ENCODE results near the gene PNKP.

PNKP gene

GRCh38 chr19:49866933-49867782, at the start of gene PNKP:
Gene PNKP (minus strand): TSS chr19:49867576. CDS start chr19:49867204, 372 bp downstream.
- Mint-ChIP-seq H3K9me3 (no peaks in the 10 kb centered on the region), H3K36me3 (ENCODE audit: low read depth) (peaks cover 23% of the 10 kb centered on the region), H3K27ac (peak within 1 kb of the TSS; percentile 96), H3K4me3 (peak within 1 kb of the TSS; percentile 91), H3K27me3 (no peaks in the 10 kb centered on the region), H3K4me1 (peaks cover 42% of the 10 kb centered on the region)
- peak; percentile 52 for ATAC-seq
- DNase-seq: peak; percentile 84

- Mint-ChIP-seq H3K4me1 (peaks cover 67% of the 10 kb centered on the region), H3K9me3 (no peaks in the 10 kb centered on the region), H3K27me3 (no peaks in the 10 kb centered on the region), H3K4me3 (no peak overlapping the region), H3K36me3 (ENCODE audit: low read depth) (peaks cover 64% of the 10 kb centered on the region), H3K27ac (peak overlapping the region; percentile 75)
- no peak for ATAC-seq
- DNase-seq: no peak
These were observed 47.9 kb upstream of the PNKP start for GRCh38 chr19:49915271-49915670.

- DNase-seq (no peak), ATAC-seq (no peak)
- peaks cover 69% of the 10 kb centered on the region for H3K4me1 Mint-ChIP-seq
- no peak overlapping the region for H3K4me3 Mint-ChIP-seq
- H3K9me3 Mint-ChIP-seq: no peaks in the 10 kb centered on the region
- H3K27me3 Mint-ChIP-seq: no peaks in the 10 kb centered on the region
- H3K36me3 Mint-ChIP-seq (ENCODE audit: low read depth): peaks cover 72% of the 10 kb centered on the region
- H3K27ac Mint-ChIP-seq: peak overlapping the region; percentile 72
These were observed 46.3 kb upstream of the PNKP start for GRCh38 chr19:49913720-49914119.

- Mint-ChIP-seq H3K36me3 (ENCODE audit: low read depth) (peaks cover 72% of the 10 kb centered on the region), H3K4me3 (no peak overlapping the region)
These were observed 45.7 kb upstream of the PNKP start for GRCh38 chr19:49912965-49913685.

GRCh38 chr19:49911381-49912145, 44.2 kb upstream of the PNKP start:
- H3K4me1 Mint-ChIP-seq: peaks cover 71% of the 10 kb centered on the region
- H3K4me3 Mint-ChIP-seq: peak overlapping the region; percentile 48
- H3K27ac Mint-ChIP-seq: peak overlapping the region; percentile 87
- DNase-seq (peak; percentile 39), ATAC-seq (peak; percentile 75)
- peaks cover 71% of the 10 kb centered on the region for H3K36me3 Mint-ChIP-seq (ENCODE audit: low read depth)
- H3K27me3 Mint-ChIP-seq: no peaks in the 10 kb centered on the region
- H3K9me3 Mint-ChIP-seq: no peaks in the 10 kb centered on the region

More at GRCh38 chr19:49912965-49913685, 45.7 kb upstream of the PNKP start:
- peak overlapping the region; percentile 72 for H3K27ac Mint-ChIP-seq
- no peak for DNase-seq
- no peaks in the 10 kb centered on the region for H3K9me3 Mint-ChIP-seq
- no peaks in the 10 kb centered on the region for H3K27me3 Mint-ChIP-seq
- no peak for ATAC-seq
- H3K4me1 Mint-ChIP-seq: peaks cover 70% of the 10 kb centered on the region

GRCh38 chr19:49910179-49910578, 42.8 kb upstream of the PNKP start:
- DNase-seq (no peak), ATAC-seq (no peak)
- Mint-ChIP-seq H3K27me3 (no peaks in the 10 kb centered on the region), H3K9me3 (no peaks in the 10 kb centered on the region), H3K36me3 (ENCODE audit: low read depth) (peaks cover 72% of the 10 kb centered on the region), H3K4me1 (peaks cover 71% of the 10 kb centered on the region), H3K4me3 (no peak overlapping the region), H3K27ac (no peak overlapping the region)

GRCh38 chr19:49908480-49909420, 41.4 kb upstream of the PNKP start:
- ATAC-seq: no peak
- no peak overlapping the region for H3K27ac Mint-ChIP-seq
- H3K4me3 Mint-ChIP-seq: no peak overlapping the region
- no peaks in the 10 kb centered on the region for H3K9me3 Mint-ChIP-seq
- peaks cover 69% of the 10 kb centered on the region for H3K4me1 Mint-ChIP-seq
- no peak for DNase-seq
- peaks cover 60% of the 10 kb centered on the region for H3K36me3 Mint-ChIP-seq (ENCODE audit: low read depth)
- H3K27me3 Mint-ChIP-seq: no peaks in the 10 kb centered on the region

GRCh38 chr19:49907745-49908446, 40.5 kb upstream of the PNKP start:
- Mint-ChIP-seq H3K9me3 (no peaks in the 10 kb centered on the region), H3K27ac (peak overlapping the region; percentile 43), H3K36me3 (ENCODE audit: low read depth) (peaks cover 52% of the 10 kb centered on the region), H3K4me3 (no peak overlapping the region), H3K4me1 (peaks cover 69% of the 10 kb centered on the region), H3K27me3 (no peaks in the 10 kb centered on the region)
- DNase-seq: no peak
- ATAC-seq: no peak

GRCh38 chr19:49906879-49907564, 39.6 kb upstream of the PNKP start:
- peaks cover 66% of the 10 kb centered on the region for H3K4me1 Mint-ChIP-seq
- no peak overlapping the region for H3K4me3 Mint-ChIP-seq
- DNase-seq (no peak), ATAC-seq (no peak)
- H3K9me3 Mint-ChIP-seq: no peaks in the 10 kb centered on the region
- peaks cover 46% of the 10 kb centered on the region for H3K36me3 Mint-ChIP-seq (ENCODE audit: low read depth)
- H3K27me3 Mint-ChIP-seq: no peaks in the 10 kb centered on the region
- peak overlapping the region; percentile 43 for H3K27ac Mint-ChIP-seq

GRCh38 chr19:49904136-49904535, 36.8 kb upstream of the PNKP start:
- Mint-ChIP-seq H3K27me3 (no peaks in the 10 kb centered on the region), H3K36me3 (ENCODE audit: low read depth) (peaks cover 29% of the 10 kb centered on the region), H3K27ac (no peak overlapping the region), H3K4me3 (no peak overlapping the region), H3K4me1 (peaks cover 64% of the 10 kb centered on the region), H3K9me3 (no peaks in the 10 kb centered on the region)
- ATAC-seq: no peak
- DNase-seq: no peak

- peak; percentile 74 for DNase-seq
- Mint-ChIP-seq H3K36me3 (ENCODE audit: low read depth) (peaks cover 3% of the 10 kb centered on the region), H3K9me3 (no peaks in the 10 kb centered on the region), H3K4me1 (peaks cover 69% of the 10 kb centered on the region), H3K4me3 (peak within 1 kb of the TSS; percentile 80), H3K27ac (peak within 1 kb of the TSS; percentile 93), H3K27me3 (no peaks in the 10 kb centered on the region)
- peak; percentile 71 for ATAC-seq
These were observed 29.7 kb upstream of the PNKP start, which contains the start of gene IL4I1 for GRCh38 chr19:49896863-49897621. Gene IL4I1 (minus strand): TSS chr19:49896887. CDS start chr19:49896160, 727 bp downstream.
